Activated CD4-positive, alpha-beta T cell treated with anti-CD3 and anti-CD28 coated beads for 1 hour (primary cell): Measurements from ENCODE around the gene ATG5.

Source experiments
- DNase-seq: peaks from one replicate; pipeline ENCODE4 v3.0.0-alpha.2; 2020

ATG5 gene

DNA sequence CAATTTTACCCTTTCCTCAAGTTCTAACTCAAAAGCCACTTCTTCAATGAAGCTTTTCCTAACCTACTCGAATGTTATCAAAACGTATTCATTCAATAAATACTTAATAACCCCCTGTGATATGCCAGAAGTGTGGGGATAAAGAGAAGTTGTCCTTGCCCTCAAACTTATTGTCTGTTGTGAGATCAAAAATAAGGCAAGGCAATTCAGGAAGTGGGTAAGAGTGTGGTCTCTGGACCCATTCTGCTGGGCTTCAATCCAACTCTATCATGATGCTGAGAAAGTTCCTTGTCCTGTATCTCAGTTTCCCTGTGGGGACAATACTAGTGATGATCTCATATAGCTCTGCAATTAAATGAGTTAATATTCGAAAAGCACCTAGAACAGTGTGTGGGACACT, 146.7 kb downstream of the ATG5 start:
- DNase-seq: no peak

GRCh38 chr6:106177786-106178185, 147.8 kb downstream of the ATG5 start:
- DNase-seq: no peak

DNA sequence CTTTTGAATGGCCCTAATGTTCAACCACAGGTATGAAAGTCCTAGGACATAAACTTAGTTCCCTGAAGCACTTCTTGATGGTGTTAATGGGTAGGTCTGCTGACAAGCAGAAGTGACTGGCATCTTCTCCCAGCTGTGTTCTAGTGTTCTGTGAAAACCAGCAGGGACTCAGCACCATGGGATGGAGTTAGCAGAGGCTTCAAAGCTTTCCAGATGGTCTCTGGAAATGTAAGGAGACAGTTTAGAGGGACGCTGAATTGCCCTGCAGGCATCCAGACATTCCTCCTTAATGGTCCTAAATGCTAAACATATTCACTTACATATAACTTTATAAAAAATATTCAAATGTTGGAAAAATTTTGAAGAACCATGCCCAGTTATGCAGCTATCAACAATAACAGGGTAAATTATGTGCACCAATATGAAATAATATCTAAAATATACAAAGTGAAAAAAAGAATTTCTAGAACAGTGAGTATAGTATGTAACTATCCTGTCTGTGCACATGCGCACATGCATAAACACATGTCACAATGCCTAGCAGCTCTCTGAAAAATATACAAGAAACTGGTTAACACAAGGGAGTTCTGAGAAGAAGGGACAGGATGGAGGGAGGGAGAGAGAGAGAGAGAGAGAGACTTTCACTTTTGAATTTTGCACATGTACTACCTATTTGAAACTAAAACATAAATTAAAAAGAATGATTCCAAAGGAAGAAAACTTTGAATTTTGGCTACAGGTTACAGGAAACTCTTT, 152.3 kb downstream of the ATG5 start:
- no peak for DNase-seq

DNA sequence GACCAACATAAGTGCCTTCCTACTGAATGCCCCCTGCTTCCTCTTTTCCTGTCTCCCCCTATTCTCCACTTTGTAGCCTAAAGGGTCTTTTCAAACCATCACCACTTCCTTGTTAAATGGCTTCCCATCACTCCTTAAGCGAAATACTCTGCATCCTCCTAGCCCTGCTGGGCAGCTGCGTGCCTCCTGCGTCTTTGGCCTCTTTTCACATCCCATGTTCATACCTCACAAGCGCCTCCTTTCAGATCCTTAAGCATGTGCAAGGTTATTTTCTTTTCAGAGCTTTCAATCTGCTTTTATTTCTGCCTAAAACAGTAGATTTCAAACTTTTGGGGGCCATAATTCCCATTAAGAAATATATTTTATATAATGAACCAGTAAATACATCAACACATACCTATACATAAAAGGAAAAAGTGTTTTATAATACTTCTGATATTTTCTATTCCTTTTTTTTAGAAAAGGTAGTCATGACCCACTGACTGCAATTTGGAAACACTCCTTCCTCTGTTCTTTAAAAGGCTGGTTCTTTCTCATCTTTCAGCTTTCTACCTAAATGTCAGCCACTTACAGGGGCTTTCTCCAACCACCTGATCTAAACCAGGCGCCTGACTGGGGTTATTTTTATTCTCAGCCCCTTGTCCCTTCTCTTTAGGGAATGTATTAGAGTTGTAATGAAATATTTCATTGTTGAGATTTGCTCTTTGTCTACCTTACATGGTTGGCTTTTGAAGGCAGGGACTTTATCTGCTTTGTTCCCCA, 155.3 kb downstream of the ATG5 start:
- DNase-seq: no peak

- DNase-seq: no peak
Observed at GRCh38 chr6:106169517-106169916, 156.0 kb downstream of the ATG5 start.

DNA sequence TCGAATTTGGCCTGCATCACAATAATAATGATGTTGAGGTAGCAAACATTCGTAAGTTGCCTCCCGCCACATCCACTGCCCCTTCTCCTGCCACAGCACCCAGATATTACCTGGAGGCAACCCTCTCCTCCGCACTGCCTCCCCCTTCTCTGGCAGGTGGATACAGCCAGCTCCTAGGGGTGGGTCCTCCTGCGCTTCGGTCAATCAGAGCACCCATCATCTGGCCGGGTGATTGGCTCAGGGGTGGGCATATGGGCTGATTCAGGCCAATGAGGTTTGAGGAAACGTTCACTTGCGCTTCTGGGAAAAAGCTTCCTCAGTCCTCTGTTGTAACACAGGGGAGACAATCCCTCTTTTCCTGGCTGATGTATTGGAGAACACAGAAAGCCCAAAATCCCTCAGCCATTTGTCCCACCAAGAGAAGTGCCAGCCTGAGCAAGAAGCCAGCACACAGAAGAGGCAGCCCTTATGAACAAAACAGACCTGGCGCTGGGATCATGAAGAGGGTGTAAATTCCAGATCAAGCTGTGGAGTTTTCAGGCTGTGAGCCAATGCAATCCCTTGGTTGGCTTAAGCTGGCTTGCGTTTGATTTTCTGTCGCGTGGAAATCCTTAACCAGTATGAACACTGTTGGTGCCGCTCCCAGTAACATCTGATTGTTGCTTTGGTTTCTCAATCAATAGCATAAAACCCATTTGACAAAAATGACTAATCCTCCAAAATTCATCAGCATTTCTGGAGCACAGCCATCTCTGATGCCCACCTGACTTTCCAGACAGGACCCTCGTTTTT, 157.3 kb downstream of the ATG5 start:
- no peak for DNase-seq

DNA sequence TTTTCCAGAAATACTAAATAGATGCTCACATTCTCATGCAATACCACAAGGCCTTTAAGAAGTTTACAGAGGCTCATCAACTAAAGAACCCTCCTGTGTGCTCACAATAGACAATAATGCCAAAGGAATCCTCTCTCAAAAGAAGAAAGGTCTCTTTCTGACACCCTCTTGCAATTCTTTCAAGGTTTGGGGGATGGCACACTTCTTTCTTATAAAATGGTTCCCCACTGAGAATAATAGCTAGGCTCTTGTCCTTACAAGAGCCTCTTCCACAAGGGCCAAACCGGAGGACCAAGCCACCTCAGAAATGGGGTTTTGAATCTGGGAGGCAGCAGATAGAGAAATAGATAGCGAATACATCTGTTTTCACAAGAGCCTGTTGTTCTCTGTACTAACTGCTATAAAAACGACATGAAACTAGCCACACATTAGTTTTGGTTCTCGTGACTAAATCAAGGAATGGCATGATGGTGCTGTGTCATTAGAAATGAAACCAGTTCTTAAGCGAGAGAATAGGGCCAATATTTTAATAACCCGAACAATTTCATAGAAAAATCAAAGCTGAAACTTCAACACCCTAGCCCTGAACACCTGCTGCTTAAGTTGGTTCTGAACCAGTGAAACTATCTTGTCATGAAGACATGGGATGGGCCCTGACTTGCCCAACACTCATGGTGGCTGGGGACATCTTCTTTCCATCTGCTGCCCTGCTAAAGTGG, 158.3 kb downstream of the ATG5 start:
- no peak for DNase-seq

DNA sequence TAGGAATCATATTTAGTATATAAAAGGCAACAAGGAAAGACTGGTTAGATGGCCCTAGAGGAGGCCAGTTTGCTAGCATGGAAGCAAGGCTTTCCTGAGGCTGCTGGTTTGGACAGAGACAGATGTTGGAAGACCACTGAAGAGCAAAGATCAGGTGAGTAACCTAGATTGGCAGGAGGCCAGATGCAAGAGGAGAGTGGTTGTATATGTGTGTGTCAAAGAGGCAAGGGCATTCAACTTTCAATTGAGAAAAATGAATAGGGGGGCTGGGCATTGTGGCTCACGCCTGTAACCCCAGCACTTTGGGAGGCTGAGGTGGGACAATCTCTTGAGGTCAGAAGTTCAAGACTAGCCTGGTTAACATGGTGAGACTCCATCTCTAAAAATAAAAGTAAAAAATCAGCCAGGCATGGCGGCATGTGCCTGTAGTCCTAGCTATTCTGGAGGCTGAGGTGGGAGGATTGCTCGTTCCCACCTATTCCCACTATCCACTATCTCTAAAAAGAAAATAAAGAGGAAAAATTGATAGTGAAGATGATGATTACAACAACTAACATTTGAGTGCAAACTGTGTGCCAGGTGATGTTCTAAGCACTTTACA, 159.6 kb downstream of the ATG5 start:
- DNase-seq: no peak

GRCh38 chr6:106163966-106164877, 161.3 kb downstream of the ATG5 start:
- DNase-seq: no peak

DNA sequence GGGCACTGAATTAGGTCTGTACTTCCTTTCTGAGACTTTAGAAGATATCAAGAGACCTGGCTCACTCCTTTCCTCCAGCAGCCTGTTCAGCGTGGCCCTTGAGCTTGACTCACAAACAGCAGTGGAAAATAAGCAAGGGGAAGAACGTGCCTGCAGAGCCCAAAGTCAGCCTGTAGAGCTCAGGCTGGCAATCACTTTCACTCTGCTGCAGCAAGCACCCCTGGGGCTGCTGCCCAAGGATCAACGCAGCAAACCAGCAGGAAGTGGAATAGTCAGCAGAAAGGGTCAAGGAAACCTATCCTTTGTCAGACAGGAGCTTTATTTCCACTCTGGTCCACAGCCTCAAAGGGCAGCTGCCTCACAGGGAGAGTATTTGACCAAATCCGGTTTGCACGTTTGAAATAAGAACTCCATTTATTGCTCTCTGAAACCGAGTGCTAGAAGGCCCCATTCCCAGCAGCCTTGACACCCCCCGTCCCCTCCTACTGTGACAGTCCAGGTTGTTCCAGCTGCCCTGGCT, 162.1 kb downstream of the ATG5 start:
- peak; percentile 21 for DNase-seq

- DNase-seq: no peak
Observed at GRCh38 chr6:106162921-106163320, 162.6 kb downstream of the ATG5 start.

- no peak for DNase-seq
Observed at GRCh38 chr6:106161893-106162292, 163.7 kb downstream of the ATG5 start.

- DNase-seq: no peak
Observed at GRCh38 chr6:106161311-106161874, 164.2 kb downstream of the ATG5 start.

GRCh38 chr6:106160189-106160588, 165.4 kb downstream of the ATG5 start:
- no peak for DNase-seq

DNA sequence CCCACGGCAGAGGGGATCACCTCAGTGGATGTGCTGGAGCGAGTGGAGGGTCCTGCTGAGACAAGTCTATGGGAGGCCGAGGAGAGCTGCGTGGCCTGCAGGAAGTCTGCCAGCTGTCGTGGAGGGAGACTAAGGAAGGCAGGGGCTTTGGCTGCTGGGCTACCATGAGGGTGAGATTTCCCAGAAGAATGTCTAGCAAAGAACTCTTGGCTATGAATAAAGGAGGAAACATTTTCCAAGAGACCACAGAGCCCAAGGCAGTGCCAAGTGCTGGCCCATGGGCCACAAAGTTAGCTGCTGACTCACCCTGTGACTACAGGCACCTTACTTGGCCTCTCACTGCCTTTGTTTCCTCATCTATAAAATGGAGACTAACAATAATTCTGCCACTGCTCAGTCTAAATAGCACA, 166.0 kb downstream of the ATG5 start:
- no peak for DNase-seq

DNA sequence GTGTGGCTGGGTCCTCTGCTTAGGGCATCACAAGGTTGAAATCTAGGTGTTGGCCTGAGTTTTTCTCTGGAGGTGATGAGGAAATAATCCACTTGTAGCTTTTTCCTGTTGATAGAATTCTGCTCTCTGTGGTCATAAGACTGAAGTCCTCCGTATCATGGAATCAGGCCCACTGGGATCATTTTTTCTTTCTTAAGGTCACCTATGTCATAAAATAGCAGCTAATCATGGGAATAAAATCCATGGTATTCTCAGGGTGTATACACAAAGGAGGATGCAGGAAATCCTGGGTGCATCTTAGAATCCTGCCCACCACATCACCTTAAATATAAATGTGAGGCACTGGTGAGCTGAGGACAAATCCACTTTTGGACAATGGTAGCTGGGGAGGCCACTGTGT, 166.7 kb downstream of the ATG5 start:
- no peak for DNase-seq

DNA sequence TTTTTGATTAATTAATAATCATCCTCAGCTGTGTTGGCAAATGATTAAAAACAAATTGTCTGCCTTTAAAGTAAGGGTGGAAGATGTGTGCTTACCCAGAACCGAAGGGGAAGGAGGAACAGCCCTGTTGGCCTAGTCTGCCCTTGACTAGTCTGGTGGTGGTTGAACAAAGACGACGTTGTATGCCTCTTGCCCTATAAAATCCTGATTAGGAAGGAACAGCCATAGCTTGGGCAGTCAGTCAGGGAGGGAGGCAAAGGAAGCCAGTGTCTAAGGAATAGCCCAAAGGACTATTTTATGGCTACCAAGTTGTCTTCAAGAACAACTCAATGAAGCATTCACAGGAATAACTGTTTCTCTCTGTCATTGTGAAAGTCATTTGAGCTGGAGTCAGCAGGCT, 168.7 kb downstream of the ATG5 start:
- DNase-seq: no peak

DNA sequence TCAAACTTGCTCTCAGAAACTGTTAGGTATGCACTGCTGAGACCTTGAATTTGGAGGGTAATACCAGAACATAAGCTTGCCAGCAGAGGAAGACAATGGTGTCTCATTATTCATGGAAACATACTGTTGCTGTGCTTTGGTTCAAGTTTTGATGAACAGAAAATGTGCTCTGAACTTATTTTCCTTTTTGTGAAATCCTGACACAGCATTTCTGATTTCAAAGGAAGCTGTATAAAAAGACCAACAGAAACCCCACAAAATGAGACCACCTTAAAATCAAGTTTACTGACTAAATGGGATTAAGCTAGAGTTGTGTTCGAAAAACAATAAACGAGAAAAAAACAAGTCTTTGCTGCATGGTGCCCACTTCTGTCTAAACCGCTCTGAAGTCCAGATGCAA, 169.1 kb downstream of the ATG5 start:
- no peak for DNase-seq

- no peak for DNase-seq
Observed at GRCh38 chr6:106155219-106155830, 170.2 kb downstream of the ATG5 start.

GRCh38 chr6:106154326-106154725, 171.2 kb downstream of the ATG5 start:
- no peak for DNase-seq
